ENCODE measurements around the gene CDC42EP3.
A peak's percentile ranks its signal among the peaks of the same experiment; 100 is the strongest.

CDC42EP3 gene

DNA sequence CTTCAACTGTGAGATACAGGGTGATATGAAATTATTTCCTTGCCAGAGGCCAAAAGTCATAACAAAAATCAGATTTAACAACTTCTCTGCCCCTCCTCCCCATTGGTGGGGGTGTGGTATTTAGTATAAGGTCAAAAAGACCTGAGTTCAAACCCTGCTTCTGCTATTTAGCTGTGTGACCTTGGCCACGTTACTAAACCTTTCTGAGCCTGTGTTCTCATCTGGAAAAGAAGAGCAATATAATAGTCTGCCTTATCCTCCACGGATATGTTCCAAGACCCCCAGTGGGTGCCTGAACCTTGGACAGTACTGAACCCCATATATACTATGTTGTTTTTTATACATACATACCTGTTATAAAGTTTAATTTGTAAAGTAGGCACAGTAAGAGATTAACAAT is 3.7 kb downstream of the CDC42EP3 start:
- H3K4me3 ChIP-seq (ENCODE audit: low read depth, low read length) = peak overlapping the region; percentile 69
- TF ChIP-seq, protein P1, sequence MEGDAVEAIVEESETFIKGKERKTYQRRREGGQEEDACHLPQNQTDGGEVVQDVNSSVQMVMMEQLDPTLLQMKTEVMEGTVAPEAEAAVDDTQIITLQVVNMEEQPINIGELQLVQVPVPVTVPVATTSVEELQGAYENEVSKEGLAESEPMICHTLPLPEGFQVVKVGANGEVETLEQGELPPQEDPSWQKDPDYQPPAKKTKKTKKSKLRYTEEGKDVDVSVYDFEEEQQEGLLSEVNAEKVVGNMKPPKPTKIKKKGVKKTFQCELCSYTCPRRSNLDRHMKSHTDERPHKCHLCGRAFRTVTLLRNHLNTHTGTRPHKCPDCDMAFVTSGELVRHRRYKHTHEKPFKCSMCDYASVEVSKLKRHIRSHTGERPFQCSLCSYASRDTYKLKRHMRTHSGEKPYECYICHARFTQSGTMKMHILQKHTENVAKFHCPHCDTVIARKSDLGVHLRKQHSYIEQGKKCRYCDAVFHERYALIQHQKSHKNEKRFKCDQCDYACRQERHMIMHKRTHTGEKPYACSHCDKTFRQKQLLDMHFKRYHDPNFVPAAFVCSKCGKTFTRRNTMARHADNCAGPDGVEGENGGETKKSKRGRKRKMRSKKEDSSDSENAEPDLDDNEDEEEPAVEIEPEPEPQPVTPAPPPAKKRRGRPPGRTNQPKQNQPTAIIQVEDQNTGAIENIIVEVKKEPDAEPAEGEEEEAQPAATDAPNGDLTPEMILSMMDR (IDR thresholded peaks at IDR 0.05; ENCODE audit: insufficient read depth, low read depth, low read length, missing control alignments) = no peak
- DNase-seq (ENCODE audit: low read depth) = no peak

DNA sequence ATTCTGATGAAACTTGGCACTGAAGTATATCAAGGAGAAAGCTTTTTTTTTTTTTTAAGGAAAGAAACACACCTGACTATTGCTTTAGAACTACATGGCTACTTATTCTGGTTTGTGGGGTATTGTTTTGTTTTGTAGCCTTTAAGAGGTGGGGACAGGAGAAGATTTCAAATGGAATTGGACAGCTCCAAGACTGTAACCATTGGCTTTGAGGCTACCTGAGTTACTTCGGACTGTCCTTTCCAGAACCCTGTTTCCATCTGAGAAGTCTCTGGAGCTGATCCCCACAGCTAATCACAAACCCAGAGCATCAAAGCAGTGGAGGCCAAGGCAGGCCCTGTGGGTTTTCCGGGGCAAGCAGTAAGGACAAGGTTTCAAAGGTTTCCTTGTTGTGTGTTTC is 4.7 kb downstream of the CDC42EP3 start:
- TF ChIP-seq, protein P1 (IDR thresholded peaks at IDR 0.05; ENCODE audit: insufficient read depth, low read depth, low read length, missing control alignments) = no peak
- DNase-seq (ENCODE audit: low read depth) = no peak
- peak overlapping the region; percentile 69; the same call in 1 of the 2 replicates for H3K4me3 ChIP-seq (ENCODE audit: low read depth, low read length)

DNA sequence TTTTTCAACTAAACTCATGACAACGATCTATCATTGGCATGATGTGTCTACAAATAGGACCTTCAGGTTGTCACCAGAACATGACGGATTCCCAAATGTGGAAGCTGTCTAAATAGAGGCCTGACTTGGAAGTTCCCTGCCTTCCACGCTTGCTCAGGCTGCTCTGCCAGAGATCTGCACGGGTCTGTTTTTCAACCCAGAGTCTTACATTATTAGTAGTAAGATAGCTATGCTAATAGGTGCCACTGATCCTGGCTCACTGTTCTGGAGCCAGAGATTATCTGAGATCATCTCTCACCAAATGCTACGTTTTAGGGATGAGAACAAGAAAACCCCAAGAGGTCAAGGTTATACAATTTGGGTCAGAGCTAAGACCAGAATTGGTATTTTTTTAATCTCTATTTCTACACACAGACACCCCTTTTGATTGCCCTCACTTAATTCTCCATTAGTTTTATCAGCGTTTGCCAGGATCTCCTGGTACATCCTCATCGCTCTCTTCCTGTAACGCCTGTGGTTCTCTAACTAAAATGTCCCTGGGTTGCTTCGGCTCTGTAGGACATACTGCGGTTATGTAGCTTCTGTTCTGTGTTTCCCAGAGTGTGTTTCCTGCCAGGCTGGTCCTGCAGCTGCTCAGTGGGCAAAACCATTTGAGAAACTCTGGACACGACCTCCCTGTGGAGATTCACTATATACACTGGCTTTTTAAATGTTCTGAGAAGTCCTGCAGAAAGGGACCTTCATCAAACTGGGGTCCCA is 5.7 kb downstream of the CDC42EP3 start:
- TF ChIP-seq, protein P1 (IDR thresholded peaks at IDR 0.05; ENCODE audit: insufficient read depth, low read depth, low read length, missing control alignments) = no peak
- peak; percentile 40 for DNase-seq (ENCODE audit: low read depth)
- H3K4me3 ChIP-seq (ENCODE audit: low read depth, low read length) = no peak overlapping the region

DNA sequence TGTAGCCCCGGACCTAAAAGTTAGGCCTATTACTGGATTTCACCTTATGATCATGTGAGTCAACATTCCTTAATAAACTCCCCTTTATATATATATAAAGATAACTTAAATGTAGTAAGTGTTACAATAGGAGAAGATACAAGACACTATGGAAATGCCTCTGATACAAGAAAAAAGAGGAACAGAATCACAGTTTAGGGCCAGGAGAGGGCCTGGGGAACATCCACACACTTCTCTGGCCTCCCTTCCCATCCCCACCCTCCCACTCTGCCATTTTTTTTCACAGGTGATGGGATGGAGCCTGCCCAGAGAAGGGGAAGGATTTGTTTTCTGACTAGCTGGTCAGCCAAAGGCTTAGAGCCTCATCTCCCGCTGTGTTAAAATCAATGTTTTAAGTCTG is 6.4 kb downstream of the CDC42EP3 start:
- DNase-seq (ENCODE audit: low read depth) = no peak
- TF ChIP-seq, protein P1 (IDR thresholded peaks at IDR 0.05; ENCODE audit: insufficient read depth, low read depth, low read length, missing control alignments) = no peak
- H3K4me3 ChIP-seq (ENCODE audit: low read depth, low read length) = no peak overlapping the region

DNA sequence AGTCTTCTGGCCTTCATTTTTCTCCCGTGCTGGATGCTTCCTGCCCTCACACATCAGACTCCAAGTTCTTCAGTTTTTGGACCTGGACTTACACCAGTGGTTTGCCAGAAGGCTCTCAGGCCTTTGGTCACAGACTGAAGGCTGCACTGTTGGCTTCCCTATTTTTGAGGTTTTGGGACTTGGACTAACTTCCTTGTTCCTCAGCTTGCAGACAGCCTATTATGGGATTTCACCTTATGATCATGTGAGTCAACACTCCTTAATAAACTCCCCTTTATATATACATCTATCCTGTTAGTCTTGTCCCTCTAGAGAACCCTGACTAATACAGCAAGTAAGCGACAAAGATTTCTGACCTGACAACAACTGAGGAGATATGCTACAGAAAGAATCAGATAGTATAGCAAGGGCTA is 7.2 kb downstream of the CDC42EP3 start:
- TF ChIP-seq, protein P1 (IDR thresholded peaks at IDR 0.05; ENCODE audit: insufficient read depth, low read depth, low read length, missing control alignments) = no peak
- no peak overlapping the region for H3K4me3 ChIP-seq (ENCODE audit: low read depth, low read length)
- DNase-seq (ENCODE audit: low read depth) = no peak

DNA sequence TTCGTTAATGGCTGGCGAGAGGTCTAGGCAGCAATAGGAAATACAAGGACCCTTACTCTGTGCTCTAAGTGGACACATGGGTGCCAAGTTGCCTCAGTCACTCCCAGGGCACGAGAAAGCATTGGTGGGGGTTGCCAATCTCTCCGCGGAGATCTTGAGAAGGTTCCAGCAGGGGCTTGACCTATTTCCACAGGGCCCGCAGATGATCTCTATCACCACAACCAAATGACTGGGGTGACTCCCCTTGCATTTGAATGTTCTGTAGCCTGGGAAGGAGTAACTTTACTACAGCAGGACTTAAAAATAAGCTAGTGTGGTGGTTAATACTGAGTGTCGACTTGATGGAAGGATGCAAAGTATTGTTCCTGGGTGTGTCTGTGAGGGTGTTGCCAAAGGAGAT is 8.1 kb downstream of the CDC42EP3 start:
- no peak overlapping the region for H3K4me3 ChIP-seq (ENCODE audit: low read depth, low read length)
- TF ChIP-seq, protein P1 (IDR thresholded peaks at IDR 0.05; ENCODE audit: insufficient read depth, low read depth, low read length, missing control alignments) = no peak
- no peak for DNase-seq (ENCODE audit: low read depth)

DNA sequence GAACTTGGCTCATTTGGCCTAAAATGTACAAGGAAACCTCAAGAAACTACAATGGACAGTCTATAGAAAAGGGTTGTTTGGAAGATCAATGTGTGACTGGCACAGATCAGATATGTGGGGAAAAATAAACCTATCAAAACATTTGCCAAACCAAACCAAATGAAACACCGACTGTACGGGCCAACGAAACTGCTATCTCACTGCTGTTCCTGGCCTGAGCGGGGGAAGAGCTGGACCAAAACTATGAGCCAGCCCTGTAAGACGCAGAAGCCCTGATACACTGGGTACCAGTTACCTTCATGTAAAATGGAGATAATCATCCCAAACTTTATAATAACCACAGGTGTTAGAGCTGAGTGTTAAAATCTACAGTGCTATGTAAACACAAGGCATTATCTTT is 11.7 kb downstream of the CDC42EP3 start:
- TF ChIP-seq, protein P1 (IDR thresholded peaks at IDR 0.05; ENCODE audit: insufficient read depth, low read depth, low read length, missing control alignments) = no peak
- no peak for DNase-seq (ENCODE audit: low read depth)
- H3K4me3 ChIP-seq (ENCODE audit: low read depth, low read length) = no peak overlapping the region
